ENCODE results near the gene USP22.

Gene USP22

DNA sequence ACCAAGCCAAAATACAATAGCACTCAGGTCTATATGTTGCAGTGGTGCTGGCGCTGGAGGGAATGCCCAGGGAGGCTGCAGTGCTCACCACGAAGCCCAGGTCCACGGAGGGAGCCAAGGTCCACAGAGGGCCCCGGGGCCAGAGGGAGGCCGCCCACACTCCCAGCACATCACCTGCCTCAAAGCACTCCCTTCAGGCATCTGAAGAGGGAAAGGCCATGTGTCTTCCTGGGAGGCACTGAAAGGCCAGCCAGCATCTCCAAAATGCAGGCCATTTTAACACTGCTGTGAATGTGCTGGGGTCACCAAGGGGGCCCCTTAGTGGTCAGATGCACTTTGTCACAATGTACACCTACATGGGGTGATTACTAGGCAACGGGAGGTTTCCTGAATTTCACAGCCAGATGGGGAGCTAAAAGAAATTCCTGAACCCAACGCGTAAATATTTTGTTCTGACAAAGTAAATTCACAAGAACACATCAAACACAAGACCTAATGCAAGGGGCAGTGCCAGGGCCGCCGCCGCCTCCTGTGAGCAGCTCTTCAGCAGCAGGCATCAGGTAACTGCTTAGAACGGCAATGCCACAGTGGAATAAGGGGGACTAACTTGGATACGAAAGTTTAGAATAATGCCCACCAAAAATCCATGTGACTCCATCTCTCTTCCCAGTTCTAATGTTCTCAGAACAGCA lies 42.8 kb downstream of the USP22 start:
- no peak for DNase-seq

DNA sequence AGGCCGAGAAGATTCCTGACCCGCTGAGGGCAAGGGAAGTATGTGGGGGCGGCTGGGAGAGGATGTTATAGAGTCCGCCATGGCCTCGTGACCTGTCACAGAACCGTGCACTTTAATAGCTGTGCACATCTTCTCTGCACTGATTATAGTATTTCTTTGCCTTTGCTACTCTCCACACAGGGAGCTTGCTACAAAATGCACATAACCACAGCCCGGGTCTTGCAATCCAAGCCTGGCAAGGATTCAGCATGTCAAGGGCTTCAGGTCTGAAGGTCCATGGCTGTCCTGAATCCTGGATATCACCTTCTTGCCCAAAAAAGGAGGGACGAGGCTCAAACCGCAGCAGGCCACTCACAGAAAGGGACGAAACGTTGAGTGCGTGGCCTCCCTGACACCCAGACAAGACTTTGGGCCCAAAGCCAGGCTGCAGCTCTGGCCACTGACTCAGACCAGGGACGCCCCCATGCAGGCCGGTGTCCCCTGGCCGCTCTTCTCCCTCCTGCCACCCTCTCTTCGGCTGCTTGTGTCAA lies 43.7 kb downstream of the USP22 start:
- DNase-seq, result no peak

DNA sequence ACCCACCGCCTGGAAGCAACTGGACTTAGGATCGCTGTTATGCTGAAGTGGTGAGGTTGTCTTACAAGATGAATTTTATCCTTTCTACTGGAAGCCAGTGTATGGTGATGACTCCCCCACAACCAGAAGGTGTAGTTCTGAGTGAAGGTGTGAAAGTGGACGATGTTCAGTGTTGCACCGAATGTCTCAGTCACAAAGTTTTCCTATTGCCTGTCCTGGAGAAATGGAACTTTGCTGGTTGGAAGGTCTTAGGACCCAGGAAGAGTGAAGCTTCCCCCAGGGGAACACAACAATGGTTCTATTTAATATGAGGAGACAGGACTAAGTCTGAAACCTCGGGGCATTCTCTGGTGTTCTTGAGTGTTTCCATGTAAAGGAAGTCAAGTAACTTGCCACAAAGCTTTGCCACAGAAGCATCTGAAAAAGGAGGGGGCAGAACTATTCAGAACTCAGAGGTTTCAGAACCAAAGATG lies 44.2 kb downstream of the USP22 start:
- DNase-seq, result peak; percentile 16

DNA sequence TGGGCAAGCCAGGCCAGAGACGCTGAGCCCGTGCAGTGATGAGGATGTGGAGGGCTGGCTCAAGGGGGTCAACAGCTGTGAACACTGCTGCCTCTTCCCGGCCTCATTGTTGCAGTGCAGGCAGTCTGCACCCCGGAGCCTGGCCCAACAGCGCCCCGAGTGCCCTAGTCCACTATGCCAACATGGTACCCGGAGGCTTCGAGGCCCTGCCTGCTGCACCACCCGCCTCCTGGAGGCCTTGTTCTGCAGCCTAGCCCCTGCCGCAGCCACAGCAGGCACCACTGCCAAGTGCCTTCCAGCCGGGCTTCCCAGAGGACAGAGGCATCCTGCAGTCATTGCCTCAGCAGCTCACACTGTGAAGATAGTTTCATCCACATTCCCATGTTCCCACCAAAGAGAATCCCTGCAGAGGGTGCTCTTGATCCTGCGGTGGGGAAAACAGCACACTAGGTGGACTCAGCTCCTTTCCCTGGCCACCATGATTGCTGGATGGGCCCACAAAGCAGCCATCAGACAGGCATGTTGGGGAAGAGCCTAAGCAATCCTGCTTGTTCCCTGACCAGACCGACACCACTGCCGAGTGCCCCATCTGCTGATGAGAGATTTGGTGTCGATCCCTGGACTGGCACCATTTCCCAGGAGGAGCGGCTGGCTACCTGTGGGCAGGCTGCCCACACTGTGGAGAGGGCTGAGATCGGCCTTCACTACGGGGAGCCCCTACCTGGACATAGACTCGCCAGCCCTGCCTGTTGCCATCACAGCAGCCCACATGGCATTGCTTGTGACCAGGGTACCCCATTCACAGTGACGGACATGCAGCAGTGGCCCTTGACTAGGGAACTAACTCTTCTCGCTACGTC lies 44.9 kb downstream of the USP22 start:
- no peak for DNase-seq

DNA sequence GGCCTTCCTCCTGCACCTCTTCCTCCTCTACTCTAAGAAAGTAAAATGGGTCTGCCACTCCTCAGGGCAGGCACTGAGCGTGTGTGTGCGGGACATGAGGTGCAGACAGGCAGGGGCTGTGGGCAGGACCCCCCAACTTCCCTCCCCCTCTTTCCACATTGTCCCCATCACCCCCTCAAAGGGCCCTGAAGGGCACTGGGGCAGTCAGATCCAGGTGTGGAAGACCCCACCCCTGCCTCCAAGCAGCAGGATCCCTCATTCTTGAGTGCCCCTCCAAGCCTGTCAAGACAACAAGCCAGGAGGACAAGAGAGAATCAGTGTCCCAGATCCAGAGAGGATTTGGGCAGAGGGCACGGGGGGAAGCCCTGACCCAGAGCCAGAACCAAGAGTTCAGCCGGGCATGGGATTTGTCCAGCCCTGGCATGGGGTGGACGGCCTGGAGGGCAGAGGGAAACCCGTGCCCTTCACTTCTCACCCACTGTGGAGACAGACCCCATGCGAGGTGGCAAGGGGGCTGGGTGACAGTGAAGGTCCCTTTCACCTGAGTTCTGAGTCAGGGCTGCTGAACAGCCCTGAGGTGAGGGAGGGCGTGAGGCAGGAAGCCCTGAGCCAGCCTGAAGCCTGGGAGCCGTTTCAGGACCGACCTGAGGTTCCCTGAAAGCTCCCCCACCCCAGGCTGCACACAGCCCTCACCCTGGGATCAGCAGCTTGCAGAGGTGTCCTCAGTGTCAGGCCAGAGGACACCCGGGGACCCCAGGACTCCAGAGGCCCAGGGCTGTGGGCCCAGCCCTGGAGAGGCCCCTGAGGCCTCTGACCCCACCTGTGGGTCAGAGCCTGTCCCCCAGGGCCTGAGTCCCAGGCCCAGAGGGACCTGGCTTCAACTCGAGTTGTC lies 45.8 kb downstream of the USP22 start:
- no peak for DNase-seq

DNA sequence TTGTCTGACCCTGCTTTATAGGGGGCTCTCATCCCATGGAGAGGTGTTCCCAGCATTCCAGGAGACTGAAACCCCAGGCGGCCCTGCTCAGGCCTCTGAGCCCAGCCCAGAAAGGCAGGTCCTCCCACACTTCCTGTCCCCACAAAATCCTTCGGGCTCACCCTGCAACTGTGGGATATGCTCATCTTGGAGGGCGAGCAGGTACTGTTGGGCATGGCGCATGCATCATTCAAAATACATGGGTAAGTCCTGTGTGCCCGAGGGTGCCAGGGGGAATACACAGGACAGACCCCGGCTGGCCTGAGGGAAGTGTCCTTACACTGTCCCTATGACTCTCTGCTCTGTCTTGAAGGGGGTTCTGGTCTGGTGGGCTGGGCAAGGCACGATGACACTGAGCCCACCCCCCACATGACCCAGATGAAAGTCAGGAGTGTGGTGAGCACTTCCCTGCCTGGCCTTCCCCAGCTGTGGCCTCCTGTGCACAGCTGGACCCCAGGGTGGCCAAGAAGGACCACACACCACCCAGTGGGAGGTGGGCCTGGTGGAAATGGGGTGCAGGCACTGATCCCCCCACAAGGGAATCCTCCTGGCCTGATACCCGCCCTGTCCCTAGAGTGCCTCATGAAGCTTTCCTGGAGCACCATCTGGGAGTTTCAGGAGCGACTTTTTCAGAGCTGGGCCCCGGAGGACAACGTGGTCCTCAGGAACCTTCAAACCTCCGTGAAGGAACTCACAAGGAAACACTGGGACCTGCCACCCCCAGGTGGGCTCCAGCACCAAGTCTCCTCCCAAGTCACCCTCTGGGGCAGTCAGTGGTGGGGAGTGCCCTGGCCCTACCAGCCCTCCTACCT lies 46.7 kb downstream of the USP22 start:
- DNase-seq, result no peak

DNA sequence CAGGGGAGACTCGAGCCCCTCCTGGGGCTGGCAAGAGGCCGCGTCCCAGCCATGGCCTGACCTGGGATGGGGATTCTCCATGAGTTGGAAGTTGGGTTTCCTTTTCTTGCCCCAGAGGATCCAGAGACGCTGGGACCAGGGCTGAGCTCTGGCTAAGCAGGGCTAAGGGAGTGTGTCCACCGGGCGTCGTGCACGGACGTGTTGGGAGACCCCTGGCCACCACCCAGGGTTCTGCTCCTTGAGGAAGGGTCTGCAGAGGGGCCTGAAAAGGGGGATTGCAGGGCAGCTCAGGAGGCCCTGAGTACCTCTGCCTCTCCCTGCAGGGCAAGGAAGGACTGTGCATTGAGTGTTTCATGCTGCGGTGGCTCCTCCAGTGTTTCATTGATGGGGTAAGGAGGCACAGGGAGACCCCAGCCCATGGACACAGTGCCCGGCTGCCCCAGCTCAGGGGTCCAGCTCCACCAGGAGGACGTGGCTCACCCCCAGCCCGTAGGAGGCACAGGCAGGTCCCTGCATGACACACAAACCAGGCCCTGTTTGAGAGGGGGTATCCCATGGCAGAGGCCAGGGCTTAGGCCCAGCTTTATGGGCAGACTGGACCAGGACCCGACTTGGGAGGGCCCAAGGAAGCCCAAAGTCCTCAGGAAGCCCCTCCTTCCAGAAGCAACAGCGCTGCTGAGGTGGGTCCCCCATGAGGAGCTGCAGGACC lies 47.5 kb downstream of the USP22 start:
- DNase-seq, result no peak

DNA sequence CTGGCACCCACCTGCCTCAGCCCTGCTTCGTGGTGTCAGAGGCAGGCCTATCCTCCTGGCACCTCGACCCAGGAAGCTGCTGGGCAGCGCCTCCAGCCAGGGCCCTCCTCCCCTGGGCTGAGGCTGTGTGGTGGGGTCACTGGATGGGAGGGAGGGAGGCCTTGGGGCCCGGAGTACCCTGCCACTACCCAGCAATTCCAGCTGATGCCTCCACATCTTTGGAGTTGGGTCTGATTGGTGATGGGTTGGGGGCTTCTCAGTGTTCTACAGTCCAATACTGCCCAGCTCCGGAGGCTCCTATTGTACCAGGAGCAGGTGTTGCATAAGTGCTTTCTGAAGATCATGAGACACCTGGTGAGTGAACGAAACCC lies 48.0 kb downstream of the USP22 start:
- no peak for DNase-seq

DNA sequence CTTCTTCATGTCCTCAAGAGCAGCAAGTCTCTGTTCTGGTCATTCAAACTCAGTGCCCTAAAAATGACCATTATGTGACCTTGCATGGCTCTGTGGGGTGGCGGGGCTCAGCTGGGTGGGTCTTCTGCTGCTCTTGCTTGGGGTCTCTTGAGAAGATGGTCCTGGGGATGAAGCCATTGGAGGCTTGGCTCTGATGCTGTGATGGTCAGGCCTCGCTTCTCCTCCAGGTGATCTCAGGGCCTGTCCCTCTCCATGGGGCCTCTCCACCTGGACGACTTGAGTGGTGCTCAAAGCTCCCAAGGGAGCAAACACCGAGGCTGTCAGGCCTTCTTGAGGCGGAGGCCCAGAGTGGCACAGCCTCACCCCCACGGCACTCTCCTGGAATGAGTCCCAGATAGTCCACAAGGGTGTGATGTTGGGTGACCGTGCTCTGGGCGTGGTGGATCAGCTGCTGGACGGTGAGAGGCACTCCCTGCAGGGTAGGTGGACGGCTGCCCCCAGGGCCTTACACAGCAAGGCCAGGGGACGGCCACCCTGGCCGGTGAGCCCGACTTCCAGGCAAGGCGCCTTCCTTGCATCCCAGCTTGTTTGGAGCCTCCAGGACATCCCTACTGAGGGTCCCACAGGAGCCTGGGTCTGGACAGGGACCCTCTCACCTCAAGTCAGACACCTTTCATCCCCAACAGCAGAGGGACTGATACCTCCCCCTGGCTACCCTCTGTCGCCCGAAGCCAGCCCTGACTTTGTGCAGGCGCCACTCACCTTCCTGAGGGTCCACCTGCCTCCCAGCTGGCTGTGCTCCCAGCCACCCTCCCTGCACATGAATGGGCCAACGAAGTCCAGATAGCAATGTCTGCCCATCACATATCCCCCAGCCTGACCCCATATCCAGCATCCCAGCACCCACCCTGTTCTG lies 48.7 kb downstream of the USP22 start:
- DNase-seq, result no peak

DNA sequence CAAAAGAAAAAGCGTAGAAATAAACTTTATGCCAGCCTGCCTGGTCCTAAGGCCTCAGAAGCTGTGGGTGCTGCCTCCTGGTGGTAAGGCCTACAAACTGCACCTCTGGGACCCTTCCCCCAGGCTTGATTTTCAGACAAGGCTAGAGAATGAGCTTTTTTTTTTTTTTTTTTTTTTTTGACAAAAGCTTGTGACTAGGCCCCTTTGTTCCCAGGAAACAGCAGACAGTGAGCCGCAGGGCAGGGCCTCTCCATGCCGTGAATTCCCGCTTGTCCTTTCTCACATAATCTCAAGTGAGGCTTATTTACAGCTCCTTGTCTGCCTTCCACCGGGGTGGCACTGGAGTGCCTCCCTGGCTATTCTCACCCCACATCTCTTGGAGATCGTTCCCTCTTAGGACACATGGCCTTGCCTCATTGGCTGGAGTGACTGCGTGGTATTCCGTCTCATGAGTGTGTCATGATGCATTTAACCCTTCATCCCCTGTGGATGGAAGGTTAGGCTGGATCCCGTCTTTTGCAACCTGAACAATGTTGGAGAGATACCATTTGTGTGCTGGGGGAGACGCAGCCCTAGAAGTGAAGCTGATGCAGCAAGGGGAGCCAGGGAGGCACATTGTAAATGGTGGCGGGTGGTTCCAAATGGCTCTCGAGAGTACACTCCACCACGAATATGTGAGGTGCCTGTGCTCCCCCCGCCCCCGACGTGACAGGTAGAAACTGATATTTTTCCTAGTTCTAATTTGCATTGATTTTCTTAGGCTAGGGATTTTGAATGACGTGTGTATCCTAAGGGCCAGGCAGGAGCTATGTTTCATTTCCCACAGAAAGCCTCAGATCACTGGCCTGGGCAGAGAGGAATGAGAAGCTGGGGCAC lies 49.6 kb downstream of the USP22 start:
- peak; percentile 83 for DNase-seq

DNA sequence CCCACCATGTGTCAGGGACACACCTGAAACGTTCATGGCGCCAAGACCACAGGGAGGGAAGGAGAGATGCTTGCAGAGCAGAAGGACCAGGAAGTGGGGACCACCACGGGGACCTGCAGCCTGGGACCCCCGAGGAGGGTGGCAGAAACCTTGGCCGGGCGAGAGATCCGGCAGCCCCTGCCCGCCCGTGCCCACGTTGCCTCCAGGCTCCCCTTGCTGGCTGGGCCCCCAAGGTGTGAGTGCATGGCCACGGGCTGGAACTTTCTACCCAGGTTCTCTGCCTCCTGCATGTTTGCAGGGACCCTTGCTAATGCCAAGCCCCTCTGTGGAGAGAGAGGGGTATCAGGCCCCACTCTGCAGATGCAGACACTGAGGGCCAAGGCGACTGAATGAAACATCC lies 50.4 kb downstream of the USP22 start:
- no peak for DNase-seq

DNA sequence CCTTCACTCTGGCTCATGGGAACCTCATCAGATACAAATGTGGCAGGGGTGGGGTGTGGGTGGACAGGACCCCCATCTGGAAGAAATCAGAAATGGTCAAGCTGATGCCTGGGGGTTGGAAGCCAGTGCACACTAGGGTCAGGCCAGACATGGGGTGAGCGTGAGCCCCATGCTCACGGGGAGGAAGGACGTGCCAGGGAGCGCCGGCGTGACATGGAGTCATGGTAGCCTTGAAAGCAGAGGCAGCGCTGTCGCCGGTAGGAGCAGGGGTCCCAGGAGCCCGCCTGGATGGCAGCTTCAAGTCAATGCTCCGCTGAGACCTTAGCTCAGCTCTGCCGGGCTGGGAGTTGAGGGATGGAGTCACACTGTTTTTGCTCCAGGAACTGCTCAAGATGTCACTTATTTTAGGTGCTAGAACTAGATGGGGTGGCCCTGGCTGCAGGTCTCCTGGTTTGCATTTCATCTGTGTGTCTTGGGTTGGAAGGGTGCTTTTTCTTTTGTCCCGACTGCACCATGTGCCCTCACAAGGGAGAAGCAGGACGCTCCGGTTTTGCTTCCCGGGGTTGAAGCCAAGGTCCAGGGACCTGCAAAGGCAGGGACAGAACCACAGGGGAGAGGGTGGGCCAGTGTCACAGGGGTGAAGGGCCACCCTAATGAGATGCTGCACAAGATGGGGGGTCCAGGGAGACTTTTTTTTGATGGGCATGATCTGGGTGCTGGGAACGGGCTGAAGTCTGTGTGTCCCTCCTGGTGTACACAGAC lies 51.4 kb downstream of the USP22 start:
- no peak for DNase-seq

DNA sequence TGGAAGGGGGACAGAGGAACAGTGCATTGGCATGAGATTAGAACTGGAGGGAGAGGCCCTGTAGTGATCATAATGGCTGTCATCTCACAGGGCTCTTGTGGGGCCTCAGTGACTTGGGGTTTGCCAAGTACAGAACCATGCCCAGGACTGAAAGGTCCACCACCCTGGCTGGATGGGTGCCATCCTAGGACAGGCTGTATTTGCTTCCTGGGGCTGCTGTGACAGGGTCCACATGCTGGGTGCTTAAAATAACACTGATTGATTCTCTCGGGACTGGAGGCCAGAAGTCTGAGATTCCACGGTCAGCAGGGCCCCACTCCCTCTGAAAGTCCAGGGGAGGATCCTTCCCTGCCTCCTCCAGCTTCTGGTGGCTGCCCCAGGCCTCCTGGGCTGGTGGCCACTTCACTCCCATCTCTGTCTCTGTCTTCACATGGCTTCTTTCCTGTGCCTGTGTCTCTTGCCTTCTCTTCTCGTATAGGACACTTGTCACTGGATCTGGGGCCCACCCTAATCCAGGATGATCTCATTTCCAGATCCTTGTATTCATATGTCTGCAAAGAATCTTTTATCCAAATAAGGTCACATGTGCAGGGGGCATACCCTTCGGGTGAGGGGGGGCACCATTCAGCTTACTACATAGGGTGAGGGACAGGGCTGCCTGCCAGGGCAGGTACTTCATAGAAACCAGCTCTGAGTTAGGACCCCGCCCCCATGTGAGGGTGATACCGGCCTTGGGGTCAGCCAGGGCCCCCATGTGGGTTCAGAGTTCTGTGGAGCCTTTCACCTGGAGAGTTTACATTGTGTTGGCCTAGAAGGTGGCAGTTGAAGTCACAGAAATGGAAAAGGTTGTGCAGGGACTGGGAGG lies 52.6 kb downstream of the USP22 start:
- DNase-seq, result no peak

DNA sequence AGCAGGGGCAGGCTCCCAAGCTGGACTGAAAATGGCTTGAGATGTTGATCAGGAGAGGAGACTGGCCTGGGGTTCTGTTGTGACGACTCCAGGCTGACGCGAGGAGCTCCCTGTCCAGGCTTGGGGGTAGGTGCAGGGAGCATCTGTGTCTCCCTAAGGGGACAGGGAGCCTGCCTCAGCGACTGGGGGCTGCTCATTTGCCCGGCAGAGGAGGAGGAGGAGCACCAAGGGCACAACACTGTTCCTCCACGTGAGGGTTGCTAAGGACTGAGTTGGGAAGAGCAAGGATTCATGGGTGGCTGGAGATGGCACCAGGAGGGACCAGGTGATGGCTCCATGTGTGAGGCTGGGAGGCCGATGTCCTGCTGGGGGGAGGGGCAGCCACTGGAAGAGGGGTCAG lies 53.3 kb downstream of the USP22 start:
- DNase-seq, result no peak

DNA sequence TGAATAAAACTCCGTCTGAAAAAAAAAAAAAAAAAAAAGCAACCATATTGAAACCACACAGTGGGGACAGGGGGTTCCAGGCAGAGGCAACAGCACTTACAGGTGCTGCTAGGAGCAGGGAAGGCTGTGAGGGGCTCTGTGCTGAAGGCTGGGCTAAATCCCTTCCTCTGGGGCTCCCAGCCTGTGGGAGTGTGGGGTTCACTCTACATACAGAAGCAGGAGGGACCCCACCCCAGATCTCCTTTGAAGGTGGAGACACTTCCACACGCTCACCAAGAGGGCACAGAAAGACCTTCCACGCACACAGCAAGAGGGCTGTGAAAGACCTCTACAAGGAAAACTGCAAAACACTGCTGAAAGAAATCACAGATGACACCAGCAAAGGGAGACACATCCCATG lies 53.9 kb downstream of the USP22 start:
- no peak for DNase-seq

DNA sequence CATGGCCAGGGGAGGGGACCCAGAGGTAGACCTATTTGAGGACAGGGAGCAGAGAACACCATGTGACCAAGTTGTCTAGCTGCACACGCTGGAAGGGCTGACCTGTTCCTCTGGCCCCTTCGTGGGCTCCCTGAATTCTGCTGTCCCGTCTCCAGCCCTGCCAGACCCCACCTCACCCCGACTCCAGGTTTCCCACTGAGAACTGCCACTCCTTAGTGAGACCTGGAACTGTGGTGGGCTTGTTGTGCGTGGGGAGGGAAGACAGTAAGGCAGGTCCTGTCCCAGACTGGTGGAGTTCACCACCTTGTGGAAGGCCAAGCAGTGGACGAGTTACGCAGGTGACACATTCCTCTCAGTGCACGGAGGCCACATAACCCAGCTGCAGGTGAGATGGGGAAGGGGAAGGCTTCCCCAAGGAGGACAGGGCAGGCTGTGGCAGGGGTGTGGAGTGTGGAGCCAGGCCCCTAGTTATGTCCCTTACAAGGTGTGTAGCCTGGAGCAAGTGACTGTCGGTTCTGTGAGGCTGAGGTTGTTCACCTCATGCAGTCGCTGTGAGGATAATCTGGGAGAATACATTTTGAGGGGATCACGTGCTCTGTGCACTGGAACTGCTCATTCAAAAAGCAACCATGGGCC lies 54.7 kb downstream of the USP22 start:
- DNase-seq, result no peak

DNA sequence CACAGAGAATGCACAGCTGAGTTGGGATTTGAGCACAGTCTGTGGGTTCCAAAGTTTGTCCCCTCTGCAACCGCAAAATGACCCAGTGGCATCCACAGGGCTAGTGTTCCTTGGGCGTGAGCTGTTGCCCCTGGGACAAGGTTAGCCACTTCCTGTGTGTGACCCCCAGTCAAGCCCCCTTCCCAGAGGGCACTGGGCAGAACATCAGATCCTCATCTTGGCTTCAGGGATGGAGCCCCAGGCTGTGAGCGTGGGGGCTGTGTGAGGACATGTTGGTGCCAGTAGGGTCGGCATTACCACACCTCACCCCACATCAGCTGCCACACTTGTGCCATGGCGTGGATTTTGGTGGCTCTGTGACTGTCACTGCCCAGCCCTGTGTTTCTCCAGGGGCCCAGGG lies 55.3 kb downstream of the USP22 start:
- DNase-seq, result no peak
